B cell (primary cell): ENCODE measurements around the gene FRMD6. TPM values are rescaled to one million over a fixed set of nuclear protein-coding genes. Genes with fewer than 3 reads are reported as not detected.

Experiments
- ATAC-seq: fragments of 200-7000 bp; cut with Tn5 transposase; one replicate; pipeline ENCODE4 v1.10.0; 2021; ENCODE audit warnings: low read depth, mild to moderate bottlenecking, moderate number of reproducible peaks, moderate library complexity
- CTCF ChIA-PET: fragments of 350-600 bp; sonication (Branson Sonifier 250); formaldehyde crosslinking; loops from one replicate; lab custom pipeline; 2021; ENCODE audit warnings: antibody characterized with exemption, inconsistent platforms; lab: Charles Lee
- POLR2A ChIA-PET: fragments of 350-600 bp; sonication (Branson Sonifier 250); formaldehyde crosslinking; loops from one replicate; lab custom pipeline; 2021; ENCODE audit warnings: antibody characterized with exemption; lab: Charles Lee
- DNase-seq: peaks from one replicate; pipeline ENCODE4 v3.0.0; 2013
- H2AFZ ChIP-seq: 2 replicates; pipeline ENCODE4 v1.6.1; 2012; ENCODE audit warnings: mild to moderate bottlenecking, low read depth, low read length; ENCODE audit not compliant: insufficient read depth, poor library complexity, severe bottlenecking
- H3K27ac ChIP-seq, 2 donors: 1 replicate in 1 of 2; 2 replicates in 1 of 2; pipeline ENCODE4 v1.5.1; 2012 to 2013; ENCODE audit warnings: low read length in 2 of 2, mild to moderate bottlenecking in 2 of 2, moderate library complexity in 1 of 2
- H3K27me3 ChIP-seq, 4 experiments: fragments of 200-600 bp in 1 of 4; sonication (generic) in 1 of 4; replicated peaks in 1 of 4; 1 replicate in 2 of 4; 2 replicates in 2 of 4; pipeline versions ENCODE4 v1.6.1 to v1.7.0; 2013 to 2016; ENCODE audit warnings: low read length in 3 of 4, mild to moderate bottlenecking in 2 of 4, mixed read lengths in 1 of 4, moderate library complexity in 1 of 4; ENCODE audit not compliant: insufficient read depth in 4 of 4, control insufficient read depth in 3 of 4; ENCODE audit errors: control extremely low read depth in 1 of 4
- H3K36me3 ChIP-seq, 2 experiments: replicated peaks in 1 of 2; 1 replicate in 1 of 2; 2 replicates in 1 of 2; pipeline versions ENCODE4 v1.6.1 to v1.7.1; 2013; ENCODE audit warnings: low read length in 1 of 2; ENCODE audit not compliant: insufficient read depth in 2 of 2, control insufficient read depth in 1 of 2; ENCODE audit errors: control extremely low read depth in 1 of 2, extremely low read depth in 1 of 2
- H3K4me1 ChIP-seq, 2 donors: fragments of 200-600 bp in 1 of 2; sonication (generic) in 1 of 2; 1 replicate in 1 of 2; 2 replicates in 1 of 2; pipeline versions ENCODE4 v1.5.1 to v1.6.1; 2013 to 2017; ENCODE audit warnings: low read length in 2 of 2; ENCODE audit not compliant: control insufficient read depth in 2 of 2, insufficient read depth in 2 of 2
- H3K4me2 ChIP-seq: replicated peaks from 2 replicates; pipeline ENCODE3; 2012; ENCODE audit warnings: mild to moderate bottlenecking, low read depth, low read length; ENCODE audit not compliant: poor library complexity, severe bottlenecking
- H3K4me3 ChIP-seq, 5 experiments: fragments of 200-600 bp in 1 of 5; sonication (generic) in 1 of 5; 1 replicate in 3 of 5; 2 replicates in 2 of 5; pipeline versions ENCODE4 v1.5.1 to v1.7.0; 2011 to 2016; ENCODE audit warnings: low read length in 4 of 5, mild to moderate bottlenecking in 4 of 5, low read depth in 2 of 5, control low read depth in 1 of 5, moderate library complexity in 1 of 5; ENCODE audit not compliant: insufficient read depth in 1 of 5; ENCODE audit errors: control extremely low read depth in 1 of 5, extremely low read depth in 1 of 5
- H3K79me2 ChIP-seq: fragments of 200-600 bp; sonication (generic); one replicate; pipeline ENCODE4 v1.6.0; 2016; ENCODE audit warnings: low read length; ENCODE audit not compliant: control insufficient read depth, insufficient read depth
- H3K9ac ChIP-seq: fragments of 200-600 bp; sonication (generic); 2 replicates; pipeline ENCODE4 v1.6.1; 2017; ENCODE audit warnings: mild to moderate bottlenecking, low read length, moderate library complexity
- H3K9me3 ChIP-seq, 3 donors: one replicate each; pipeline versions ENCODE4 v1.6.1 to v1.7.1; 2013; ENCODE audit warnings: low read length in 2 of 3; ENCODE audit not compliant: control insufficient read depth in 2 of 3, insufficient read depth in 1 of 3; ENCODE audit errors: control extremely low read depth in 1 of 3
- H4K20me1 ChIP-seq: 2 replicates; pipeline ENCODE4 v1.6.0; 2012; ENCODE audit warnings: mild to moderate bottlenecking, low read length; ENCODE audit not compliant: insufficient read depth, control insufficient read depth, poor library complexity, severe bottlenecking
- H3K27ac Mint-ChIP-seq: one replicate; pipeline ENCODE4 v1.8.0; 2021; ENCODE audit warnings: mixed read lengths
- H3K27me3 Mint-ChIP-seq: one replicate; pipeline ENCODE4 v1.8.0; 2021; ENCODE audit warnings: mixed read lengths
- H3K4me1 Mint-ChIP-seq: one replicate; pipeline ENCODE4 v1.8.0; 2021; ENCODE audit warnings: mixed read lengths
- H3K4me3 Mint-ChIP-seq: one replicate; pipeline ENCODE4 v1.8.0; 2021; ENCODE audit warnings: mixed read lengths
- H3K9me3 Mint-ChIP-seq: one replicate; pipeline ENCODE4 v1.8.0; 2022; ENCODE audit warnings: mixed read lengths; ENCODE audit not compliant: insufficient read depth
- EZH2 ChIP-seq: IDR thresholded peaks from 2 replicates; pipeline ENCODE4 v1.6.1; 2012; ENCODE audit warnings: borderline replicate concordance, low read depth, mild to moderate bottlenecking, moderate library complexity, low read length; ENCODE audit not compliant: insufficient read depth, poor library complexity, severe bottlenecking
- WGBS: methylation state at CpG from one replicate; pipeline ENCODE4 v1.1.5; 2013; ENCODE audit warnings: missing lambda C conversion rate; ENCODE audit not compliant: insufficient coverage; 5-methylcytosine and 5-hydroxymethylcytosine counted together
- intact Hi-C: fragments of 100-400 bp; cut with micrococcal nuclease; formaldehyde crosslinking; loops from one replicate; pipeline ENCODE4 v1.10.0; 2022
- polyA plus RNA-seq: library from polyadenylated mRNA; depleted of rRNA; stranded (reverse); fragments of >200 nt; gene quantifications from 2 replicates; pipeline ENCODE4 v1.2.3, GENCODE V29; 2012
- total RNA-seq, 2 donors: library from RNA; stranded (reverse); fragments of 120-200 nt in 1 of 2; gene quantifications; 1 replicate in 1 of 2; 2 replicates in 1 of 2; pipeline versions ENCODE4 v1.2.3 to v1.2.4, GENCODE V29; 2013 to 2022
- TF ChIP-seq, protein P1 (sequence below): fragments of 200-600 bp; IDR thresholded peaks from one replicate; pipeline ENCODE4 v1.8.0; 2022; ENCODE audit warnings: antibody characterized with exemption, mild to moderate bottlenecking

FRMD6 gene
- total and polyA plus RNA-seq, 2 donors (not counting 1 experiment from before 2014, with no cell fraction given): 0.03 to 0.30 TPM

- Mint-ChIP-seq H3K4me3 (no peak overlapping the region), H3K27me3 (peaks cover 8% of the 10 kb centered on the region), H3K4me1 (no peaks in the 10 kb centered on the region), H3K27ac (no peak overlapping the region), H3K9me3 (no peaks in the 10 kb centered on the region)
- Histone ChIP-seq H3K4me2 (no peak overlapping the region), H3K4me3 (no peak overlapping the region), H3K4me1 (no peaks in the 10 kb centered on the region), H3K9ac (no peak overlapping the region), H4K20me1 (no peaks in the 10 kb centered on the region), H3K79me2 (no peaks in the 10 kb centered on the region), H3K9me3 (no peaks in the 10 kb centered on the region), H3K36me3 (no peaks in the 10 kb centered on the region), H3K27ac (no peak overlapping the region), H2AFZ (no peak overlapping the region), H3K27me3 (no peaks in the 10 kb centered on the region)
- ATAC-seq: no peak
- CTCF ChIA-PET: no interaction called here
- TF ChIP-seq, protein P1, sequence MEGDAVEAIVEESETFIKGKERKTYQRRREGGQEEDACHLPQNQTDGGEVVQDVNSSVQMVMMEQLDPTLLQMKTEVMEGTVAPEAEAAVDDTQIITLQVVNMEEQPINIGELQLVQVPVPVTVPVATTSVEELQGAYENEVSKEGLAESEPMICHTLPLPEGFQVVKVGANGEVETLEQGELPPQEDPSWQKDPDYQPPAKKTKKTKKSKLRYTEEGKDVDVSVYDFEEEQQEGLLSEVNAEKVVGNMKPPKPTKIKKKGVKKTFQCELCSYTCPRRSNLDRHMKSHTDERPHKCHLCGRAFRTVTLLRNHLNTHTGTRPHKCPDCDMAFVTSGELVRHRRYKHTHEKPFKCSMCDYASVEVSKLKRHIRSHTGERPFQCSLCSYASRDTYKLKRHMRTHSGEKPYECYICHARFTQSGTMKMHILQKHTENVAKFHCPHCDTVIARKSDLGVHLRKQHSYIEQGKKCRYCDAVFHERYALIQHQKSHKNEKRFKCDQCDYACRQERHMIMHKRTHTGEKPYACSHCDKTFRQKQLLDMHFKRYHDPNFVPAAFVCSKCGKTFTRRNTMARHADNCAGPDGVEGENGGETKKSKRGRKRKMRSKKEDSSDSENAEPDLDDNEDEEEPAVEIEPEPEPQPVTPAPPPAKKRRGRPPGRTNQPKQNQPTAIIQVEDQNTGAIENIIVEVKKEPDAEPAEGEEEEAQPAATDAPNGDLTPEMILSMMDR: no peak
- TF ChIP-seq EZH2: no peak
- no peak for DNase-seq
- 67% methylated on average over 1 of the region's 1 CpG for whole genome bisulfite sequencing
- POLR2A ChIA-PET: no interaction called here
- intact Hi-C loops: no loop called here
These were observed 35.5 kb upstream of the FRMD6 start for GRCh38 chr14:51616256-51616655.

DNA sequence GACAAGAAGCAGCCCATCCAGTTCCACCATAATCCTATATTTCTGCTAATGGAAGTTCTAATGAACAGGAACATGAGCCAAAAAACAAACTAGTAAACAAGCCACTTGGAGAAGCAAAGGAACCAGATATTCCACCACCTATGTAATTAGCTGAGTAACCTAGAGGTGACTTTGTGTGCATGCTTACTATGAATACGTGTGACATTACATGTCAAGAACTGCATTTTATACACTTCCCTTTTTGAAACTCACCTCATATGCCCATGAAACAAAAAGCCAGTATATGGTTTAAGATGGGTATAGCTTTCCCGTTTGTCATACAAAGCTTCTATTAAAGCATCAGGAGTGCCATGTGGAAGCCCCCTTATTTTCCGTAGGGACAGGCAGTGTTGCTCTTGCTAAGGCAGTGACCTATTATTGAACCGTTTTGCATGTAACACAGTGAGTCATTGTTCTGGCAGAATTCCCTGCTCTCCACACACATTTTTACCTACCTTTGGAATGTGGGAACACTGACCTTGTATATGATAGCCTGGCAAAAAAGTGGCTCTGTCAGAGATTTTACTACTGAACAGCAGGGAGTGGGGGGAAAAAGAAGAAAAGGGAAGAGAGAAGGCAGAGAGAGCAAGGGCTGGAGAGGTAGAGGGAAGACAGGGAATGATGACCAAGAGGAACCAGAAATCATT is 34.8 kb upstream of the FRMD6 start:
- no peaks in the 10 kb centered on the region for H3K79me2 ChIP-seq
- TF ChIP-seq EZH2: no peak
- TF ChIP-seq, protein P1: no peak
- no peak overlapping the region for H3K9ac ChIP-seq
- no peaks in the 10 kb centered on the region for H3K9me3 Mint-ChIP-seq
- ChIA-PET CTCF (no interaction called here), POLR2A (no interaction called here)
- no peak overlapping the region for H3K4me2 ChIP-seq
- ATAC-seq (no peak), DNase-seq (no peak)
- H3K9me3 ChIP-seq: no peaks in the 10 kb centered on the region
- H3K4me1 Mint-ChIP-seq: no peaks in the 10 kb centered on the region
- H3K27me3 Mint-ChIP-seq: peaks cover 8% of the 10 kb centered on the region
- no peak overlapping the region for H3K27ac ChIP-seq
- 100% methylated on average over 2 of the region's 4 CpGs for WGBS
- no peaks in the 10 kb centered on the region for H3K27me3 ChIP-seq
- no peak overlapping the region for H3K27ac Mint-ChIP-seq
- H4K20me1 ChIP-seq: no peaks in the 10 kb centered on the region
- no peak overlapping the region for H3K4me3 Mint-ChIP-seq
- intact Hi-C loops: no loop called here
- H2AFZ ChIP-seq: no peak overlapping the region
- H3K36me3 ChIP-seq: no peaks in the 10 kb centered on the region
- no peaks in the 10 kb centered on the region for H3K4me1 ChIP-seq
- no peak overlapping the region for H3K4me3 ChIP-seq
